ENCODE data around the gene NDC1.
A peak's percentile ranks its signal among the peaks of the same experiment; 100 is the strongest.

DNA sequence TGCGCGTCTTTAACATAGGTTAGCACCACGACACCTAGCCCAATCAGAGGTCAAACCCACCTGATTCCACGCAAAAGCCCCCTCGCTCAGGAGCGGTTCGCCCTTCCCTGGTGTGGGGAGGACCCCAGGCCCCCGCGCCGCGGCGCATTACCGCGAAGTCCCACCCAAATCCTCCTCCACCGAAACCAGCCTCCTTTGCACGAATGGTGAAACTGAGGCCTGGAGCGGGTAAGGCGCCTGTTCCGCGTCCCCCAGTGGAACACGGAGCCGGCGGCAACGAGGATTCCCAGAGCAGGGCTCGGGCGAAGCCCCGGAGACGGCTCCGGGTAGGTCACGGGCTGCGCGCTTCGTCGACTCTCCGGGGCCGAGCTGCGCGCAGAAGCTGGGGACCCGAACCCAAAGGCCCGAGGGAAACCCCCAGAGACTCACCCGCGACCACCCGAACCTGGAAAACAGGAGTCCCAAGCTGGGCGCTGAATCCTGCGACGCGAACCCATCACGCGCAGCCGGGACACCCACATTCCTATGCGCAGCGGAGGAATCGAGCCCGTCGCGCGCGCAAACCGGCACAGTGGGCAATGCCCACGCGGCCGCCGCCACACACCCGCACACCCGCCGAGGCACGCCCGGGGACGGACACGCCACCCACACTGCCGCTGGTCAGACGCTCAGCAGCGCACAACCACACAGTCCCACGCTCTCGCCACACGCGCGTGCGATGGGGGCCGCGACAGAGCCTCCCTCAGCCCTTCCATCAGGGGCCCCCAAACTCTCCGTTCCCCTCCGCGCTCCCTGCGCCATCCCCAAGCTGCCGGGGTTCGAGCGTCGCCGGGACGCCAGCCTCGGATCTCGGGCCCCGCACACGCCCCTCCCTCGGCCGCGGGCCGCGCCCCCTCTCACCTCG lies 99.6 kb downstream of the NDC1 start:
- TF ChIP-seq, protein P1, sequence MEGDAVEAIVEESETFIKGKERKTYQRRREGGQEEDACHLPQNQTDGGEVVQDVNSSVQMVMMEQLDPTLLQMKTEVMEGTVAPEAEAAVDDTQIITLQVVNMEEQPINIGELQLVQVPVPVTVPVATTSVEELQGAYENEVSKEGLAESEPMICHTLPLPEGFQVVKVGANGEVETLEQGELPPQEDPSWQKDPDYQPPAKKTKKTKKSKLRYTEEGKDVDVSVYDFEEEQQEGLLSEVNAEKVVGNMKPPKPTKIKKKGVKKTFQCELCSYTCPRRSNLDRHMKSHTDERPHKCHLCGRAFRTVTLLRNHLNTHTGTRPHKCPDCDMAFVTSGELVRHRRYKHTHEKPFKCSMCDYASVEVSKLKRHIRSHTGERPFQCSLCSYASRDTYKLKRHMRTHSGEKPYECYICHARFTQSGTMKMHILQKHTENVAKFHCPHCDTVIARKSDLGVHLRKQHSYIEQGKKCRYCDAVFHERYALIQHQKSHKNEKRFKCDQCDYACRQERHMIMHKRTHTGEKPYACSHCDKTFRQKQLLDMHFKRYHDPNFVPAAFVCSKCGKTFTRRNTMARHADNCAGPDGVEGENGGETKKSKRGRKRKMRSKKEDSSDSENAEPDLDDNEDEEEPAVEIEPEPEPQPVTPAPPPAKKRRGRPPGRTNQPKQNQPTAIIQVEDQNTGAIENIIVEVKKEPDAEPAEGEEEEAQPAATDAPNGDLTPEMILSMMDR (IDR thresholded peaks at IDR 0.05) = no peak
- peak in 1 of 2 donors; percentile 46 for TF ChIP-seq POLR2AphosphoS5 (IDR thresholded peaks at IDR 0.05; ENCODE audit: insufficient read depth in 1 of 2, low read depth in 1 of 2)
